Choroid plexus epithelial cell (primary cell): ENCODE measurements around the gene FLT4.

Experiments used
- DNase-seq: peaks from one replicate; pipeline ENCODE4 v3.0.0-alpha.2; 2010; ENCODE audit warnings: low read depth
- H3K4me3 ChIP-seq: 2 replicates; pipeline ENCODE4 v1.5.1; 2011; ENCODE audit warnings: low read depth, mild to moderate bottlenecking, control low read depth, low read length, moderate library complexity
- CTCF ChIP-seq: conservative IDR thresholded peaks from 2 replicates; pipeline ENCODE4 v1.5.1; 2011; ENCODE audit warnings: low read depth, mild to moderate bottlenecking, control low read depth, inconsistent platforms, low read length, moderate library complexity

The FLT4 gene

DNA sequence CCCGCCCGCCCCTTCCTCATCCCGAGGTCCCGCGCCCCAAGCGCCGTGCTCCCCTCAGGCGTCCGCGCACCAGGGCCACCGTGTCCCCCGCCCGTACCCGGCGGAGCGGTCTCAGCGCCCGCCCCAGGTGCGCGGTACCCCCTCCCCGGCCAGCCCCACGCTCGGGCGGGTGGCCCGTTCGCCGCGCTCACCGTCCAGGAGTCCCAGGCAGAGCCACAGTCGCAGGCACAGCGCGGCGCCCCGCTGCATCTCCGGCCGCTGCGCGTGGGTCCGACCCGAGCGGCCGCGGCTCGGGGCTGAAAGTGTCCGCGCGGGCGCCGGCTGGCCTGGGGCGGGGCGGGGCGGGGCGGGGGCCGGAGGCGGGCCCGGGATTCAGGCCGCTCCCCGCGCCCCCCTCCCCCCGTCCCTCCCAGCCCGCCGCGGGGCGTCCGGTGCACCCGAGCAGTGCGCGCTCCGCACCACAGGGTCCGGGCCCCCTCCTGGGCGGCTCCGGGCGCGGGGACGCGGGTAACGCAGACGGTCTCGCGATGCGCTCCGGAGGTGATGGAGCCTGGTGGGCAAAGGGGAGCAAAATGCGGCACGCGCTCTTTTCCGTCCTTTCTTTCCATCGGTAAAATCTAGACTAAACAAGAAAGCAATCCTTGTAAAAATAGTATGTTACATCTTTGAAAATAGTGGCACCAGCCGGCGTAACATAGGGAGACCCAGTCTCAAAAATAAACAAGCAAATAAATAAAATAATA is at the start of gene FLT4:
FLT4 (minus strand) TSS at position 304 of the 743 bp plus-strand sequence; CDS start at position 249, 55 bp downstream.
- peak within 1 kb of the TSS; percentile 43 for H3K4me3 ChIP-seq
- TF ChIP-seq CTCF, result no peak
- no peak for DNase-seq

DNA sequence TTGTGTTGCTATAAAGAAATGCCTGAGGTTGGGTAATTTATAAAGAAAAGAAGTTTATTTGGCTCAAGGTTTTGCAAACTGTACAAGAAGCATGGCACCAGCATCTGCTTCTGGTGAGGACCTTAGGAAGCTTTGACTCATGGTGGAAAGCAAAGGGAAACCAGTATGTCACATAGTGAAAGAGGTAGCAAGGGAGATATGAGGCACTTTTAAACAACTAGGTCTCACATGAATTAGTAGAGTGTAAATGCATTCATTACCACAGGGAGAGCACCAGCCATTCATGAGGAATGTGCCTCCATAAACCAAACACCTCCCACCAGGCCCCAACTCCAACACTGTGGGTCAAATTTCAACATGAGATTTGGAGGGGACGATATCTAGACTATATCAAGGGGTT is 49.6 kb upstream of the FLT4 start:
- no peak overlapping the region for H3K4me3 ChIP-seq
- no peak for TF ChIP-seq CTCF
- no peak for DNase-seq

DNA sequence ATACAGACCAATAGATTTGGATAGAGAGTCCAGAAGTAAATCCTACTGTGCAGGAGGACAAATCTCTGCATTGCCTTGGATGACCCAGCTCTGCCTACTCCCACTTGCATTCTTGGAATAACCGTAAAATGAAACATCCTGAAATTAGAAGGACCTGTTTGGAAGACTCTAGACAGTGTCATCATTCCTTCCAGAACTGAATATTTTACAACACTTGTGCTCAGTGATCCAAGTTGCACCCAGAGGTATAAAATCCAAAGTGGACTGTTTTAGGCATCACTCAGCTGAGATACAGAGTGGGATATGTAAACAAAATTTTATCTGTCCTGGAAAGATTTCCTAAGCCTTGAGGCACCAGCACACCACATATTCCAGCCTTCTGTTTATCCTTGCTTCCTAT is 46.7 kb upstream of the FLT4 start:
- DNase-seq, result no peak
- H3K4me3 ChIP-seq, result no peak overlapping the region
- TF ChIP-seq CTCF, result no peak

DNA sequence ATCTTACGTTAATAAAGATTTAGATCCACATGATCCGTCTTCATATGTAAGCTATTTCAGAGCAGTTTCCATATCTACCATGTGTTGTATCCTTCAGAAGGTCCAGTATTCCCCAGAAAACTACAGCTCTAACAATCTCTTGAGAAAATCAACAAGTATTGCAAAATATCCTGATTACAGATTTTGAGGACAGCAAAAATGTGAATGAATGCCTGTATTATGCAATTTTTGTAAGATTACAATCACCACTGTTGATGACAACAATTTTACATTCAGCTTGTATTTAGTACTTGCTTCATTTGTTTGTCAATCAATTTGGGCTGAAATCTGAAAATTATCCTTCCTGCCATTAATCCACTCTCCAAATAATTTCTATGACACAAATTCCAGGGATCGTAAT is 43.0 kb upstream of the FLT4 start:
- no peak for DNase-seq
- H3K4me3 ChIP-seq, result no peak overlapping the region
- no peak for TF ChIP-seq CTCF

- no peak for TF ChIP-seq CTCF
- DNase-seq, result no peak
- no peak overlapping the region for H3K4me3 ChIP-seq
Observed at GRCh38 chr5:180691046-180691445, 41.6 kb upstream of the FLT4 start.

GRCh38 chr5:180690562-180690961 is 41.2 kb upstream of the FLT4 start:
- TF ChIP-seq CTCF, result no peak
- no peak overlapping the region for H3K4me3 ChIP-seq
- no peak for DNase-seq

- H3K4me3 ChIP-seq, result no peak overlapping the region
- no peak for TF ChIP-seq CTCF
- no peak for DNase-seq
Observed at GRCh38 chr5:180689775-180690174, 40.4 kb upstream of the FLT4 start.
